Keratinocyte (primary cell): Measurements from ENCODE around the gene TUBGCP6.

Experiments
- EZH2 ChIP-seq: IDR thresholded peaks from one replicate; pipeline ENCODE4 v1.6.1; 2012; ENCODE audit warnings: inconsistent platforms, mild to moderate bottlenecking, low read length, moderate library complexity
- TF ChIP-seq, protein P1 (sequence below), 3 experiments: IDR thresholded peaks in 1 of 3; conservative IDR thresholded peaks in 1 of 3; optimal IDR thresholded peaks in 1 of 3; 2 replicates in 2 of 3; 3 replicates in 1 of 3; pipeline versions ENCODE3 to v1.5.1; 2011; ENCODE audit warnings: low read length in 3 of 3, mild to moderate bottlenecking in 3 of 3, moderate library complexity in 2 of 3, control low read depth in 1 of 3, inconsistent platforms in 1 of 3; ENCODE audit not compliant: insufficient read depth in 2 of 3; ENCODE audit errors: extremely low read depth in 1 of 3

DNA sequence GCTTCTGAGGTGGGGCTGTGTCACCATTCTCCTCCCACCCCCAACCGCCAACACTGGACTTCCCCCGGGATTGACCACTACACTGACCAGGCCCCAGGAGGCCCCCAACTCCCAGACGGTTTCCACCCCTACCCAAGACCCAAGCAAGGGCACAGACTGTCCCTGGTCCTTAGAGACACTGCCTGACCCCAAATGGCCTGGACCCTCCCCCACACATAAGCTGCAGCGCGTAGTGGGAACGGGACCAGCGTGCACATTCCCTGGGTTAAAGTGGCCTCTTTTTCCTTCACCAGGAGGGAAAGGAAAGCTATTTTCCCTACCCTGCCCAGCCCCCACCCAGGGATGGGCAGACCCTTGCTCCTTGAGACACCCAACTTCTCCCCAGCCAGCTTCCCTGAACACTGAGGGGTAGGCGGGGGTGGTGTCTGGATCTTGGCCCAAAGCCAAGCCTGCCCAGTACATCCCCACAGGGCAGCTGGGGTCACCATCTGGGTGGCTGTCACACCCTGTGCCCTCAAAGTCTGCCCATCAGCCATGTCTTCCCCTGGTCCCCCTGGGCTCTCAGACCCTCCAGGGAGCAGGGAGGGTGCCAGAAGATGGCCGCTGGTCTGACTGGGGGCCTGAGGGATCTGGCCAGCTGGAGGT, 18.3 kb upstream of the TUBGCP6 start:
- TF ChIP-seq, protein P1, sequence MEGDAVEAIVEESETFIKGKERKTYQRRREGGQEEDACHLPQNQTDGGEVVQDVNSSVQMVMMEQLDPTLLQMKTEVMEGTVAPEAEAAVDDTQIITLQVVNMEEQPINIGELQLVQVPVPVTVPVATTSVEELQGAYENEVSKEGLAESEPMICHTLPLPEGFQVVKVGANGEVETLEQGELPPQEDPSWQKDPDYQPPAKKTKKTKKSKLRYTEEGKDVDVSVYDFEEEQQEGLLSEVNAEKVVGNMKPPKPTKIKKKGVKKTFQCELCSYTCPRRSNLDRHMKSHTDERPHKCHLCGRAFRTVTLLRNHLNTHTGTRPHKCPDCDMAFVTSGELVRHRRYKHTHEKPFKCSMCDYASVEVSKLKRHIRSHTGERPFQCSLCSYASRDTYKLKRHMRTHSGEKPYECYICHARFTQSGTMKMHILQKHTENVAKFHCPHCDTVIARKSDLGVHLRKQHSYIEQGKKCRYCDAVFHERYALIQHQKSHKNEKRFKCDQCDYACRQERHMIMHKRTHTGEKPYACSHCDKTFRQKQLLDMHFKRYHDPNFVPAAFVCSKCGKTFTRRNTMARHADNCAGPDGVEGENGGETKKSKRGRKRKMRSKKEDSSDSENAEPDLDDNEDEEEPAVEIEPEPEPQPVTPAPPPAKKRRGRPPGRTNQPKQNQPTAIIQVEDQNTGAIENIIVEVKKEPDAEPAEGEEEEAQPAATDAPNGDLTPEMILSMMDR (optimal IDR thresholded peaks at IDR 0.05 in 1 of 3, IDR thresholded peaks at IDR 0.05 in 1 of 3, conservative IDR thresholded peaks at IDR 0.05 in 1 of 3; ENCODE audit: extremely low read depth in 1 of 3, insufficient read depth in 2 of 3, low read length in 3 of 3): no peak
- no peak for TF ChIP-seq EZH2
